Upper lobe of left lung (tissue), 6 donors: ENCODE results near the gene HS3ST1. TPM values are rescaled to one million over a fixed set of nuclear protein-coding genes. Genes with fewer than 3 reads are reported as not detected.
A peak's percentile ranks its signal among the peaks of the same experiment; 100 is the strongest.

Experiments used
- ATAC-seq, 2 donors: fragments of 200-7000 bp; cut with Tn5 transposase; one replicate each; pipeline ENCODE4 v1.9.1; 2022; ENCODE audit warnings: mild to moderate bottlenecking in 2 of 2, moderate library complexity in 2 of 2; ENCODE audit not compliant: low FRiP score in 2 of 2
- DNase-seq, 2 donors: peaks; one replicate each; pipeline ENCODE4 v3.0.0-alpha.2; 2019 to 2020
- H3K27ac ChIP-seq, 4 donors: fragments of 200-600 bp; sonication (generic); one replicate each; pipeline ENCODE4 v1.5.1; 2016 to 2019
- H3K27me3 ChIP-seq, 4 donors: fragments of 200-600 bp; sonication (generic); one replicate each; pipeline ENCODE4 v1.5.1; 2017 to 2019
- H3K36me3 ChIP-seq, 4 donors: fragments of 200-600 bp; sonication (generic); one replicate each; pipeline ENCODE4 v1.5.1; 2016 to 2019
- H3K4me1 ChIP-seq, 4 donors: fragments of 200-600 bp; sonication (generic); one replicate each; pipeline ENCODE4 v1.5.1; 2018 to 2019
- H3K4me3 ChIP-seq, 4 donors: fragments of 200-600 bp; sonication (generic); one replicate each; pipeline ENCODE4 v1.5.1; 2017 to 2019; ENCODE audit warnings: mild to moderate bottlenecking in 2 of 4, moderate library complexity in 1 of 4
- H3K9me3 ChIP-seq, 4 donors: fragments of 200-600 bp; sonication (generic); one replicate each; pipeline ENCODE4 v1.5.1; 2018 to 2019
- CTCF ChIP-seq, 6 experiments: fragments of 450-650 bp in 4 of 6; fragments of 200-600 bp in 2 of 6; sonication (generic) in 2 of 6; IDR thresholded peaks; one replicate each; pipeline ENCODE4 v1.5.1; 2016 to 2019; ENCODE audit warnings: antibody characterized with exemption in 6 of 6
- EP300 ChIP-seq, 4 donors: sonication (generic); formaldehyde crosslinking; IDR thresholded peaks; one replicate each; pipeline ENCODE4 v1.5.1; 2017; ENCODE audit warnings: antibody characterized with exemption in 4 of 4, control low read depth in 2 of 4
- POLR2A ChIP-seq, 4 donors: fragments of 450-650 bp; IDR thresholded peaks; one replicate each; pipeline ENCODE4 v1.5.1; 2016 to 2017; ENCODE audit warnings: antibody characterized with exemption in 4 of 4, mild to moderate bottlenecking in 2 of 4
- POLR2AphosphoS5 ChIP-seq, 2 donors: sonication (generic); formaldehyde crosslinking; IDR thresholded peaks; one replicate each; pipeline ENCODE4 v1.5.1; 2017; ENCODE audit warnings: antibody characterized with exemption in 2 of 2
- WGBS, 2 donors: methylation state at CpG; one replicate each; pipeline ENCODE4 v1.1.5; 2017 to 2018; 5-methylcytosine and 5-hydroxymethylcytosine counted together
- total RNA-seq, 6 donors: library from RNA; depleted of rRNA in 4 of 6; stranded (reverse); fragments of >200 nt in 4 of 6; gene quantifications; one replicate each; pipeline versions ENCODE4 v1.1.0 to v1.2.1, GENCODE V29; 2016 to 2021
- donor health status: DM: no; HTN: no; CAD: no; lungs with moderate emphysema.
- donor health status: DM: no; HTN: yes; CAD: no; lungs with severe emphysema.

The HS3ST1 gene
- total RNA-seq, 6 donors from 2014 or later = 3.4 to 13.8 (median 7.2) TPM

DNA sequence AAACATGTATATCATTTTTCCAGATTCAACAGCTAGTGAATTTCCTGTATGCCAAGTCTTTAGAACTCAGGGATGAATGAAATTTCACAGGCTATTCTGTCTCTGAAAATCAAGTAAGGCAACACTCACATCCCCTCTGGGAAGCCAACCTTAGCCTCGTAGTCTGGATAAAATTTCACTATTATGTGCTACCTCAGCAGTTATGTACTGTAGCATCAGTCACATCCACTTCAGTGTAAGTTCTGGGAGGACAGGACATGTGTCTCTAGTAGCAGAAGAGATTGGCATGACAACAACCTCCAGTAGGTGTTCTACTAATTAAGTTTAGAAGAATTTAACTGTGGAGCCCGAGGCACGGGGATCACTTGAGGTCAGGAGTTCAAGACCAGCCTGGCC lies 42.4 kb upstream of the HS3ST1 start:
- DNase-seq = no peak
- H3K9me3 ChIP-seq = no peaks in the 10 kb centered on the region
- 90 to 96% methylated on average over 3 of the region's 3 CpGs for whole genome bisulfite sequencing, 2 donors
- no peak for TF ChIP-seq POLR2A (IDR thresholded peaks at IDR 0.05)
- no peak for TF ChIP-seq CTCF (IDR thresholded peaks at IDR 0.05)
- TF ChIP-seq EP300 (IDR thresholded peaks at IDR 0.05) = no peak
- no peak for TF ChIP-seq POLR2AphosphoS5 (IDR thresholded peaks at IDR 0.05)
- H3K27ac ChIP-seq = peak overlapping the region in 3 of 4 donors; percentile 15 to 53 (median 31)
- H3K4me3 ChIP-seq = no peak overlapping the region
- H3K4me1 ChIP-seq = no peaks in the 10 kb centered on the region
- ATAC-seq = no peak
- no peaks in the 10 kb centered on the region for H3K36me3 ChIP-seq
- H3K27me3 ChIP-seq = no peaks in the 10 kb centered on the region

GRCh38 chr4:11470438-11471045 lies 41.8 kb upstream of the HS3ST1 start:
- Histone ChIP-seq H3K4me3 (no peak overlapping the region), H3K27me3 (no peaks in the 10 kb centered on the region), H3K36me3 (no peaks in the 10 kb centered on the region), H3K27ac (no peak overlapping the region), H3K4me1 (no peaks in the 10 kb centered on the region), H3K9me3 (no peaks in the 10 kb centered on the region)
- DNase-seq (no peak), ATAC-seq (no peak)
- TF ChIP-seq CTCF (IDR thresholded peaks at IDR 0.05) (no peak), EP300 (IDR thresholded peaks at IDR 0.05) (no peak), POLR2AphosphoS5 (IDR thresholded peaks at IDR 0.05) (no peak), POLR2A (IDR thresholded peaks at IDR 0.05) (no peak)
- 43 to 62% methylated on average over 4 of the region's 4 CpGs for WGBS, 2 donors

GRCh38 chr4:11469650-11470437 lies 41.1 kb upstream of the HS3ST1 start:
- no peak for ATAC-seq
- no peak overlapping the region for H3K27ac ChIP-seq
- 89 to 95% methylated on average over 8 of the region's 8 CpGs for WGBS, 2 donors

GRCh38 chr4:11468901-11469300 lies 40.2 kb upstream of the HS3ST1 start:
- ATAC-seq (peak in 1 of 2 donors; percentile 38), DNase-seq (no peak)
- Histone ChIP-seq H3K4me3 (no peak overlapping the region), H3K27ac (no peak overlapping the region), H3K9me3 (no peaks in the 10 kb centered on the region), H3K27me3 (no peaks in the 10 kb centered on the region), H3K36me3 (no peaks in the 10 kb centered on the region), H3K4me1 (no peaks in the 10 kb centered on the region)
- TF ChIP-seq EP300 (IDR thresholded peaks at IDR 0.05) = no peak
- no peak for TF ChIP-seq POLR2A (IDR thresholded peaks at IDR 0.05)
- no peak for TF ChIP-seq POLR2AphosphoS5 (IDR thresholded peaks at IDR 0.05)
- TF ChIP-seq CTCF (IDR thresholded peaks at IDR 0.05) = no peak
- 62 to 75% methylated on average over 4 of the region's 4 CpGs for WGBS, 2 donors

More at GRCh38 chr4:11469650-11470437, 41.1 kb upstream of the HS3ST1 start:
- Histone ChIP-seq H3K27me3 (no peaks in the 10 kb centered on the region), H3K4me1 (no peaks in the 10 kb centered on the region), H3K9me3 (no peaks in the 10 kb centered on the region), H3K4me3 (no peak overlapping the region), H3K36me3 (no peaks in the 10 kb centered on the region)
- DNase-seq = peak in 1 of 2 donors; percentile 25
- no peak for TF ChIP-seq CTCF (IDR thresholded peaks at IDR 0.05)
- TF ChIP-seq POLR2A (IDR thresholded peaks at IDR 0.05) = no peak
- no peak for TF ChIP-seq POLR2AphosphoS5 (IDR thresholded peaks at IDR 0.05)
- TF ChIP-seq EP300 (IDR thresholded peaks at IDR 0.05) = no peak
